ENCODE measurements around the gene CHAT. TPM values are rescaled to one million over a fixed set of nuclear protein-coding genes. Genes with fewer than 3 reads are reported as not detected.

Gene CHAT
- total RNA-seq, 1 donor from 2014 or later: not detected

GRCh38 chr10:49597426-49598163 is 16.2 kb upstream of the CHAT start:
- no peak for DNase-seq (ENCODE audit: low read depth)

- no peak for DNase-seq (ENCODE audit: low read depth)
Observed at GRCh38 chr10:49598164-49598856, 15.5 kb upstream of the CHAT start.

- DNase-seq (ENCODE audit: low read depth): no peak
Observed at GRCh38 chr10:49598986-49599385, 14.9 kb upstream of the CHAT start.

- DNase-seq (ENCODE audit: low read depth): no peak
Observed at GRCh38 chr10:49599546-49599945, 14.3 kb upstream of the CHAT start.

- no peak for DNase-seq (ENCODE audit: low read depth)
Observed at GRCh38 chr10:49600046-49600445, 13.8 kb upstream of the CHAT start.

GRCh38 chr10:49600781-49601400 is 12.9 kb upstream of the CHAT start:
- no peak for DNase-seq (ENCODE audit: low read depth)

GRCh38 chr10:49601857-49602256 is 12.0 kb upstream of the CHAT start:
- no peak for DNase-seq (ENCODE audit: low read depth)

- no peak for DNase-seq (ENCODE audit: low read depth)
Observed at GRCh38 chr10:49602380-49603023, 11.3 kb upstream of the CHAT start.

- DNase-seq (ENCODE audit: low read depth): no peak
Observed at GRCh38 chr10:49605216-49605938, 8.5 kb upstream of the CHAT start.

- DNase-seq (ENCODE audit: low read depth): no peak
Observed at GRCh38 chr10:49605939-49606509, 7.8 kb upstream of the CHAT start.

GRCh38 chr10:49606981-49607535 is 6.8 kb upstream of the CHAT start:
- peak; percentile 41 for DNase-seq (ENCODE audit: low read depth)

- DNase-seq (ENCODE audit: low read depth): no peak
Observed at GRCh38 chr10:49608166-49609005, 5.5 kb upstream of the CHAT start.

GRCh38 chr10:49609006-49609282 is 4.9 kb upstream of the CHAT start:
- DNase-seq (ENCODE audit: low read depth): no peak

GRCh38 chr10:49609283-49610113 is 4.3 kb upstream of the CHAT start:
- no peak for DNase-seq (ENCODE audit: low read depth)

- no peak for DNase-seq (ENCODE audit: low read depth)
Observed at GRCh38 chr10:49610114-49610457, 3.8 kb upstream of the CHAT start, which contains the start of gene SLC18A3. Gene SLC18A3 (plus strand): TSS chr10:49610310. CDS start chr10:49610741, 431 bp downstream.

- no peak for DNase-seq (ENCODE audit: low read depth)
Observed at GRCh38 chr10:49610458-49611165, 3.2 kb upstream of the CHAT start.

- no peak for DNase-seq (ENCODE audit: low read depth)
Observed at GRCh38 chr10:49611166-49611815, 2.5 kb upstream of the CHAT start.

GRCh38 chr10:49611816-49612512 is 1.9 kb upstream of the CHAT start:
- no peak for DNase-seq (ENCODE audit: low read depth)
